ENCODE measurements around the gene XRCC1.

DNA sequence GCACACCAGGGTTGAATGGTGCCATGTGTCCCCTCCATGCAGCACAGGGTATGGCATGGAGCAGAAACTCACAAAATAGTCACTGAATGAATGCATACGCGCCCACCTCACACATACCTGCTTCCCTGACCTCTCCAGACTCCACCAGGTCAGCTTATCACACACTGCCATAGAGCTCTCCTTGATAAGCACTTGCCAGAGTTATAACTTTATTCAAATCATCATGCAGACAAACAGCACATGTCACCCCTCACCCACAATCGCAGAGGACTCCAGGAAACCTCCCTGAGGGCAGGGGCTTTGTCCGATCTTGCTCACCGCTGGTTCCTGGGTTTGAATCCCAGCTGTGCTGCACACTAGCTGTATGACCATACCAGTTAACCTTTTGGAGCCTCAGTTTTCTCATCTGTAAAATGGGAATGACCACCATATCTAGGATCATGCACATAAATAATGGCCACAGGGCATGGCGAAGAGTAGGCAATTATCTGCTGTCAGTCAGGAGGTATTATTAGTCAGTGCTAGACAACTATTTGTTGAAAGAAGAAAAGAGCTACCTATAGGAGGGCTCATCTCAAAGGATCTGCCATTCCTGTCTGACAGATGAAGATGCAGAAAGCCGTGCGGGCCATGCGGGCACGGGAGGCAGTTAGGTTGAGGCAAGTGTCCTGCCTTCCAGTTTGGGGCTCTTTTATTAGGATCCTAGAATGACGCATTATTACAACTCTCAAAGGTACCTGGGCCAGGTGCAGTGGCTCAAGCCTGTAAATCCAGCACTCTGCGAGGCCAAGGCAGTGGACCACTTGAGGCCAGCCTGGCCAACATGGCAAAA is 14.0 kb downstream of the XRCC1 start:
- no peak for TF ChIP-seq POLR2A (IDR thresholded peaks at IDR 0.05; ENCODE audit: control extremely low read depth in 1 of 2, low read depth in 2 of 2, low read length in 2 of 2)
- TF ChIP-seq SP2 (IDR thresholded peaks at IDR 0.05; ENCODE audit: low read length), result no peak
- no peak for TF ChIP-seq CEBPB (IDR thresholded peaks at IDR 0.05; ENCODE audit: low read depth, low read length)
- TF ChIP-seq FOSL1 (IDR thresholded peaks at IDR 0.05; ENCODE audit: insufficient read depth, low read depth, low read length), result no peak
- TF ChIP-seq BRCA1 (IDR thresholded peaks at IDR 0.05; ENCODE audit: low read depth, low read length), result no peak
- no peak for TF ChIP-seq CTCF (IDR thresholded peaks at IDR 0.05; ENCODE audit: control extremely low read depth in 1 of 3, insufficient read depth in 1 of 3, low read depth in 1 of 3, low read length in 3 of 3)
- no peak for TF ChIP-seq USF2 (IDR thresholded peaks at IDR 0.05; ENCODE audit: low read length)
- no peak for TF ChIP-seq SIN3A (conservative IDR thresholded peaks at IDR 0.05 in 1 of 2, IDR thresholded peaks at IDR 0.05 in 1 of 2; ENCODE audit: low read depth in 1 of 2, low read length in 2 of 2)
- no peak for TF ChIP-seq POLR2AphosphoS5 (IDR thresholded peaks at IDR 0.05; ENCODE audit: low read depth, low read length)
- no peak for TF ChIP-seq RFX5 (IDR thresholded peaks at IDR 0.05; ENCODE audit: borderline replicate concordance, low read depth, low read length)
- no peak for TF ChIP-seq ASH2L (IDR thresholded peaks at IDR 0.05; ENCODE audit: low read length)
- TF ChIP-seq, protein P1, sequence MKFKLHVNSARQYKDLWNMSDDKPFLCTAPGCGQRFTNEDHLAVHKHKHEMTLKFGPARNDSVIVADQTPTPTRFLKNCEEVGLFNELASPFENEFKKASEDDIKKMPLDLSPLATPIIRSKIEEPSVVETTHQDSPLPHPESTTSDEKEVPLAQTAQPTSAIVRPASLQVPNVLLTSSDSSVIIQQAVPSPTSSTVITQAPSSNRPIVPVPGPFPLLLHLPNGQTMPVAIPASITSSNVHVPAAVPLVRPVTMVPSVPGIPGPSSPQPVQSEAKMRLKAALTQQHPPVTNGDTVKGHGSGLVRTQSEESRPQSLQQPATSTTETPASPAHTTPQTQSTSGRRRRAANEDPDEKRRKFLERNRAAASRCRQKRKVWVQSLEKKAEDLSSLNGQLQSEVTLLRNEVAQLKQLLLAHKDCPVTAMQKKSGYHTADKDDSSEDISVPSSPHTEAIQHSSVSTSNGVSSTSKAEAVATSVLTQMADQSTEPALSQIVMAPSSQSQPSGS (IDR thresholded peaks at IDR 0.05; ENCODE audit: low read length), result no peak
- TF ChIP-seq TAF1 (IDR thresholded peaks at IDR 0.05; ENCODE audit: low read depth, low read length), result no peak
- TF ChIP-seq SIX5 (IDR thresholded peaks at IDR 0.05; ENCODE audit: low read depth, low read length), result no peak
